Activated T-cell treated with anti-CD3 and anti-CD28 coated beads for 4 hours (primary cell): Measurements from ENCODE around the gene HLA-DPB1.
A peak's percentile ranks its signal among the peaks of the same experiment; 100 is the strongest.
"Not testable (repeated sequence)": the region's sequence is repeated elsewhere in the genome, so short reads cannot be mapped to it uniquely, and the experiment has no call there.

Experiments used
- DNase-seq: peaks from one replicate; pipeline ENCODE4 v3.0.0-alpha.2; 2020

HLA-DPB1 gene

GRCh38 chr6:33075568-33076405 lies at the start of gene HLA-DPB1:
HLA-DPB1 (plus strand) TSS chr6:33075990; CDS start chr6:33076042, 52 bp downstream.
- DNase-seq: peak; percentile 18

- no peak for DNase-seq
These were observed 47.5 kb upstream of the HLA-DPB1 start for GRCh38 chr6:33028220-33028849.

DNA sequence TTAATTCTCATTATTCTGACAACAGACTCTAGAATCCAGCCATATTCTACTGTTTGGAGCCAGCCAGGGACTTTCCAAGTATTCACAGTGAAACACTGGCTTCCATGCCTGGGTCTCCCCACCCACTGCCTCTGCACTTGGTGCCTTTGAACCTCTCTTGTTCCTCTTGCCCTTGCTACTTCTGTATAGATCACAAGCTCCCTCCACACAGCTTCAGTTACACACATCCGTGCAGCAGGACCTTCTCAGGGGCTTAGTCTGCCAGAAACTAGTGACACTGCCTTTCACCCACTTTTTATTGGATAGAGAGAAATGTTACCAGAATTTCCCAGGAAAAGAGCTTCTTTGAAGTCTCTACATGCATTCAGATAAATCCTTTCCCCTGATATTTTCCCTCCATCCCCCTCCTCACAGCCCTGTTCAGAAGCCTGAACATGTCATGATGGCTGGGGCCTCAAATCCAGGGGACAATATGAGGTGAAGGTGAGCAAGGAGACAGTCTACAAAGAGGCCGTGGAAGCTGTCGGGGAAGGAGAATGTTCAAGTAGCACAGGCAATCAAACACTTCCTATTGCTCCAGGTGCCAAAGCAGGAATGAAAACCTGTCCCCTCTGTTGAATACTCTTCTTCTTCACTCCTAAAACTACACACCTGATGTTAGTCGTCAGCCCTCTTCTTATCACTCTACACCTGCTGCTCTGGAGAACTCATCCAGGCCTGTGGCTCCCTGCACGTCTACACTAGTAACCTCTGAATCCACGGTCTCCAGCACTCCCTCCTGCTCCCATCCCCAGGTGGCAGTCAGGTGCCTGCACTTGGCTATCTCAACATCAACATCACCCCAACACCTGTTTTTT lies 46.2 kb upstream of the HLA-DPB1 start:
- DNase-seq: no peak

DNA sequence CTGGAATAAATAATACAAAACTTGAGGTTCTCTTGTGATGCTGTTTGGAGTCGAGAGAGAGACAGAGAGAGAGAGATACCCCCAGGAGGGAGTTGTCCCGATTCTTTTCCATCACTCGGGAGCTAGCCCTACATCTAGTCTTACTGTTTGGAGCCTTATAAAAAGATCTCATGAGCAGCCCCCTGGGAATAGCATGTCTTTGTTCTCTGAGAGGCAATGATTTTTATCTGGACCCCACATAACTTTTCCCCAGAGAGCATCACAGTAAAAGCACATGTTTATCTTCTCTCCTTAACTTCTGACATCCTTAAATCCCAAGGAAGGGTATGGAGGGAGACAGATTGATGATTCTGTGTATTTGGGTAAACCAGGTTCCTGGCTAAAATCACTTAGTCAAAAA lies 45.5 kb upstream of the HLA-DPB1 start:
- no peak for DNase-seq

DNA sequence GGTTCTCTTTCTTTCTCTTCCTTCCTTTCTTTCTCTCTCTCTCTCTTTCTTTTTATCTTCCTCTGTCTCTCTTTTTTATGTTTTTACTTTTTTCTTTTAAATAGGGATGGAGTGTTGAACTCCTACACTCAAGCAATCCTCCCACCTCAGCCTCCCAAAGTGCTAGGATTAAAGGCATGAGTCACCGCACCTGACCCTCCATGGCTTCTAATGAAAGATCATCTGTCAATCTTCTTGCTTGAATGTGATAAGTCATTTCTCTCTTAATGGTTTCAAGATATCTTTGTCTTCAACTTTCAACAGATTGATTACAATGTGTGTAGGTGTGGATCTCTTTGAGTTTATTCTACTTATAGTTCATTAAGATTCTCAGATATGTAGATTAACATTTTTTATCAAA lies 41.2 kb upstream of the HLA-DPB1 start:
- DNase-seq: no peak

DNA sequence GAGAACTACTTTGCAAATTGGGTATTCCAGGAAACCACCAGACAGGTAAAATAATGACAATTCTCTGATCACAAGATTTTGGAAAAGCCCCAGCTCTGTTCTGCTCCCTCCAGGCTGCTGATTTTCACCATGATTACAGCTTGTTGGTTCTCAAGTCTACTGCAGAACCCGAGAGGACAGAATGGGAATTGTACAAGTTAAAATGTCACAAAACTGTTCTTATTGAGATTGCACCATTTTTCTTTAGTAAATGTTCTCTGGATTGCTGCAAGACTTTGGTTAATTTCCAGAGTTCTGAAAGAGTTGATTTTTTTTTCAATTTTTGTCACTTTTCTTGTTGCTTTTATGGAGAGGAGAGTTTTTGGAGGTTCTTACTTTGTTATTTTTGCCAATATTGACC lies 39.3 kb upstream of the HLA-DPB1 start:
- no peak for DNase-seq

- no peak for DNase-seq
These were observed 35.6 kb upstream of the HLA-DPB1 start for GRCh38 chr6:33040157-33040556.

DNA sequence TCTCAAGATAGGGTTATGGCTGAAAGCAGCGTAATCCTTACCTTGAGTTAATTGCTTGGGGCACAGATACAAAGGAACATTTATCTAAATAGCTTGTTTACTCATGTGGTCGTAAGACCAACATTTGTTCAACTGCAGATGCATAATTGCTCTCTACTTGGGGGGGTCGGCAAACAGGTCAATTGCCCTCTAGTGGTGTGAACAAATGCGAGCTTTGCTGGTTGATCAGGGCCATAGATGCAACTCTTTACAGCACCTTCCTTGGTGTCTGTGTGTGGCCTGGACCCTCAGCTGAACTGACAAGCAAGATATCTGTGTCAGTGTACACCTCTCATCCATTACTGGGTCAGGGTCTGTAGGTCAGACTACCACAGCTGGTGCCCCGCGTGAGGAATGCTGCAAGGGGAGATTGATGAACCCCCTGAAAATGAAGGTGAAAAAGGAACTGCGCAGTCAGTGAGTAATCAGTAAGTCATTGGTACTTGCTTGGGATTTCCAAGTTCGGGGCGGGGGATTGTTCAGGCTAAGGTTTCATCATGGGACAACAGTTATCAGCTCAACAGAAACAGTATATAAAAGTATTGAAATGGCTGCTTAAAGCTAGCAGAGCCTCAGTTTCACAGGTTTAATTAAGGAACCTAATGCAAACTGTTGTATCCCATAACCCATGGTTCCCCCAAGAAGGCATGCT lies 26.3 kb upstream of the HLA-DPB1 start:
- DNase-seq: no peak

DNA sequence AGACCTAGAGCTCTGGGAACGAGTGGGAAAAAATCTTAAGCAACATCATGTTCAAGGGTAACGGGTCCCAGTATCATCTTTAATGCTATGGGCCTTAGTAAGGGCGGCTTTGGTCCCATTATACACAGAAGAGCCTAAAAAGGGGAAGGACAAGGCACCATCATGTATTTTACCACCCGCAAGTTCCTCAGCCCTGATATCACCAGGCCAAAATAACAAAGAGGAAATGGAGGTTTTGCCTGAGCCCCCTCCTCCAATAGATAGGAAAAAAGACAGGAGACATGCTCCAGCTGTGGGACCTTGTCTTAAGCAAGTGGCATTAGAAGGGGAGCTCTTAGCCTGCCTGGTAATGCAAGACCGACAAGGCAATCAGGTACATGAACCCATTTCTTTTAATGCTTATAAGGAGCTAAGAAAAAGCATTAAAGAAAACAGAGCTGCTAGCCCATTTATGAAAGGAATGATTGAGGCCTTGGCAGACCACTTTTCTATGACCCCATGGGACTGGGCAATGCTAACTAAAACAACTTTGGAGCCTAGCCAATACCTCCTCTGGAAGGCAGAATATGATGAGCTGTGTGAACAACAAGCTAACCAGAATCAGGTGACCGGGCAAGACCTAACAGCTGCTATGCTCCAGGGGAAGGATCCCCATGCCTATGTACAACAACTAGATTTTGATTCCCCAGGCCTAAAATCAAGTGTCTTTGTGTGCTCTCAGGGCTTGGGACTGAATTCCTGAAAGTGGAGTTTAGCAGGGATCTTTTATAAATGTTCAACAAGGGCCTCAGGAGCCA lies 25.6 kb upstream of the HLA-DPB1 start:
- no peak for DNase-seq

DNA sequence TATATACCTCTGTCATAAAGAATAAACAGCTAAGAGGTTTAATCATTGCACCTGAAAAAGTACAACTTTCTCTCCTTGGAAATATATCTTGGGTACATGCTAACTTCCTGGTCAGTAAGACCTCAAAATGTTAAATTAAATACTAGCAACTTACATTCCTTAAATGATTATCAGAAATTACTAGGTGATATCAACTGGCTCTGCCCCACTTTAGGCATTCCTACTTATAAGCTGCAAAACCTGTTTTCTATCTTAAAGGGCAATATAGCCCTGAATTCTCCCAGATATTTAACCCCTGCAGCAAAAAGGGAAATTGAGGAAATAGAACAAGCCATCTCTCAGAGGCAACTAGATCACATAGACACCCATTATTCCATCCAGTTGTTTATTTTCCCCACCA lies 23.2 kb upstream of the HLA-DPB1 start:
- no peak for DNase-seq

DNA sequence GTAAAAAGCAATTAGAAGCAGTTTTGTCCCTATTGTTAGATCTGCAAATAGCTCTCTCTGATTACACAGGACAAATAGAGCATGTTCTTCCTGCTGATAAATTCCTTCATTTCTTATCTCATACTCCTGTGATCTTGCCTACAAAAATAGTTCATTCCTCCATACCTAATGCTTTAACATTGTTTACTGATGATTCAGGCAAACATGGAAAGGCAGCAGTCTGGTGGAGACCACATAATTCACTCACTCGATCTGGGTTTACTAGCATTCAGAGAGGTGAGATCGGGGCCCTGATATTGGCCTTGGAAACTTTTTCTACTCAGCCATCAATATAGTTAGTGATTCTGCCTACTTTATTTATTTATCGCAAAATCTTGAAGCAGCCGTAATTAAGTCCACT lies 22.6 kb upstream of the HLA-DPB1 start:
- no peak for DNase-seq

- DNase-seq: no peak
These were observed 18.3 kb upstream of the HLA-DPB1 start for GRCh38 chr6:33057222-33058150.

GRCh38 chr6:33061987-33062386 lies 13.8 kb upstream of the HLA-DPB1 start:
- no peak for DNase-seq

DNA sequence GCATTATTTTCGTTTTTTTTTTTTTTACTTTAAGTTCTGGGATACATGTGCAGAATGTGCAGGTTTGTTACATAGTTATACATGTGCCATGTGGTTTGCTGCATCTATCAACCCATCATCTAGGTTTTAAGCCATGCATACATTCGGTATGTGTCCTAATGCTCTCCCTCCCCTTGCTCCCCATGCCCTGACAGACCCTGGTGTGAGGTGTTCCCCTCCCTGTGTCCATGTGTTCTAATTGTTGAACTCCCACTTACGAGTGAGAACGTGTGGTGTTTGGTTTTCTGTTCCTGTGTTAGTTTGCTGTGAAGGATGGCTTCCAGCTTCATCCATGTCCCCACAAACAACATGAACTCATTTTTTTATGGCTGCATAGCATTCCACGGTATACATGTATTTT lies 12.4 kb upstream of the HLA-DPB1 start:
- not testable (repeated sequence) for DNase-seq

GRCh38 chr6:33064723-33065122 lies 11.1 kb upstream of the HLA-DPB1 start:
- DNase-seq: no peak

GRCh38 chr6:33065312-33065711 lies 10.5 kb upstream of the HLA-DPB1 start:
- no peak for DNase-seq

DNA sequence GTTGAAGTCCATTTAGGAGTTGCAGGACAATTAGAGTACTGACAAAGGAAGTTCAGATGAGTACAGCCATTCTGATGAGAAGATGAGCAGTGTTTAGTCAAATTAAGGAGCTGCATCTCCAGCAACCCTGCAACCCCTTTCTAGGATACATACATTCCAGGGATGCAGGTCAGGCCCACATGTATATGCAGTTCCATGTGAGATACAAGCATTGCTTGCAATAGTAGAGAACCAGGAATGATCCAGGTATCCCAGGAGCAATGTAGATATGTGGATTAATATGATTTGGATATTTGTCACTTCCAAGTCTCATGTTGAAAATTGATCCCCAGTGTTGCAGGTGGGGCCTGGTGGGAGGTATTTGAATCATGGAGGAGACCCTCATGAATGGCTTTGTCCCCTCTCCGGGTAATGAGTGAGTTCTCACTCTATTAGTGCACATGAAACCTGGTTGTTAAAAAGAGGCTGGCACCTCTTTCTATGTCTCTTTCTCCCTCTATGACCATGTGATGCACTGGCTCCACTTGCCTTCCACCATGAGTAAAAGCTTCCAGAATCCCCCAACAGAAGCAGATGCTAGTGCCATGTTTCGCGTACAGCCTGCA lies 8.8 kb upstream of the HLA-DPB1 start:
- DNase-seq: no peak

DNA sequence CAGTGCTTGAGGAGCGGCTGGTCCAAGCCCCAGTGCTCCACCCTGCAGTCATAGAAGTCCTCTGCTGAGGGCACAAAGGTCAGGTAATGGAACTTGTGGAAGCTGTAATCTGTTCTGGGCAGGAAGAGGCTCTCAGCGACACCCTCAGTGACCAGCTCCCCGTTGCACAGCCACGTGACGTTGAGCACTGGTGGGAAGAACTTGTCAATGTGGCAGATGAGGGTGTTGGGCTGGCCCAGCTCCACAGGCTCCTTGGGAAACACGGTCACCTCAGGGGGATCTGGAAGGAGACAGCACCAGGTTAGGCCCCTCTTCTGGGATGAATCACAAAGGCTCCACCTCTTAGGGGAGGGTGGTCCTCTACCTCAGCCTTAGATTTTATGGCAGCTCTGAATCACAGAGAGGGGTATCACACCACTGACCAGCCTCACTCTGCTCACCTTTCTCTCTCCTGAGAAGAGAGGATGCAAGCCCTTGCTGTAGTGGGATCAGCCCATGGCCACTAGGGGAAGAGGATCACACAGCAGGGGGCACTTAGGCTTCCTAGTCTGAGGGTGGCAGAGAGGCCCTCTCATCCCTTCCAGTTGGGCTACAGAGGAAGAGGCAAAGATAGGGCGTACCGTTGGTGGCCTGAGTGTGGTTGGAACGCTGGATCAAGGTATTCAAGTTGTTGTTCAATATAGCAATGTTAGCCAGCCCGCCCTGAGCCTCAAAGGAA lies 6.6 kb upstream of the HLA-DPB1 start:
- no peak for DNase-seq

- DNase-seq: no peak
These were observed 4.9 kb upstream of the HLA-DPB1 start for GRCh38 chr6:33070909-33071308.

- no peak for DNase-seq
These were observed 4.2 kb upstream of the HLA-DPB1 start for GRCh38 chr6:33071569-33071968.
